ENCODE results near the gene ARL6IP1. TPM values are rescaled to one million over a fixed set of nuclear protein-coding genes. Genes with fewer than 3 reads are reported as not detected.

The ARL6IP1 gene
- total RNA-seq, 1 experiment from 2014 or later: 197 TPM

DNA sequence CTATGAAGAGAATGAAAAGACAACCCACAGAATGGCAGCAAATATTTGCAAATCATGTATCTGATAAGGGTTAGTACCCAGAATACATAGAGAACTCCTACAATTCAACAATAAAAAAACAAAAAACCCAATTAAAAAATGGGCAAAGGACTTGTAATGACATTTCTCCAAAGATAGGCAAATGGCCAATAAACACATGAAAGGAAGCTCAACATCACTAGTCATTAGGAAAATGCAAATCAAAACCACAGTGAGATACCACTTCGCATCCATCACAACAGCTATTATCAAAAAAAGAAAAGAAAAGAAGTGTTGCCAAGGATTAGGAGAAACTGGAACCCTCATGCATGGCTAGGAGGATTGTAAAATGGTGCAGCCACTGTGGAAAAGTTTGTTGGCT lies 45.1 kb upstream of the ARL6IP1 start:
- Histone ChIP-seq H3K79me2 (ENCODE audit: insufficient read depth, low read length) (no peaks in the 10 kb centered on the region), H3K27ac (ENCODE audit: insufficient read length, low read depth, low read length) (no peak overlapping the region), H3K23ac (ENCODE audit: insufficient read length, low read depth, low read length) (no peak overlapping the region), H3K56ac (ENCODE audit: insufficient read length, low read depth, low read length) (no peak overlapping the region), H2AK5ac (ENCODE audit: insufficient read length, low read length) (no peak overlapping the region), H2BK20ac (ENCODE audit: low read depth, low read length, poor library complexity, severe bottlenecking) (no peak overlapping the region), H3T11ph (ENCODE audit: low read length) (no peak overlapping the region), H3K18ac (ENCODE audit: insufficient read length, low read depth, low read length) (no peak overlapping the region), H3K4ac (ENCODE audit: low read depth, low read length) (no peak overlapping the region), H2BK15ac (ENCODE audit: low read depth, low read length) (no peak overlapping the region), H2BK5ac (ENCODE audit: insufficient read length, low read length) (no peak overlapping the region), H3K4me1 (ENCODE audit: insufficient read depth, low read length) (no peaks in the 10 kb centered on the region), H4K91ac (ENCODE audit: insufficient read length, low read depth, low read length) (no peak overlapping the region), H3K9me3 (ENCODE audit: control insufficient read depth, low read depth, low read length) (no peaks in the 10 kb centered on the region), H3K27me3 (ENCODE audit: insufficient read depth, low read length) (no peaks in the 10 kb centered on the region), H4K20me1 (ENCODE audit: control insufficient read depth, insufficient read depth, insufficient read length) (no peaks in the 10 kb centered on the region), H4K5ac (ENCODE audit: insufficient read length, low read depth, low read length) (no peak overlapping the region), H4K8ac (replicated peaks; ENCODE audit: insufficient read length, low read depth, low read length) (no peak overlapping the region), H2BK12ac (ENCODE audit: insufficient read length, low read depth, low read length) (no peak overlapping the region), H3K79me1 (ENCODE audit: insufficient read depth, low read depth, low read length, poor library complexity, severe bottlenecking) (no peaks in the 10 kb centered on the region), H2AFZ (ENCODE audit: low read length) (no peak overlapping the region), H3K9ac (ENCODE audit: extremely low read depth, insufficient read length, low read length) (no peak overlapping the region), H3K23me2 (ENCODE audit: insufficient read length, low read depth, low read length, poor library complexity, severe bottlenecking) (no peaks in the 10 kb centered on the region), H2BK120ac (ENCODE audit: low read depth, low read length, poor library complexity, severe bottlenecking) (no peak overlapping the region), H3K14ac (ENCODE audit: insufficient read depth, low read length) (no peak overlapping the region), H3K4me2 (ENCODE audit: insufficient read depth, insufficient read length, low read length) (no peak overlapping the region)
- Mint-ChIP-seq H3K36me3 (ENCODE audit: insufficient read depth in 1 of 3, low read depth in 3 of 3) (peaks cover 39 to 86% (median 85%) of the 10 kb centered on the region in 3 experiments; a peak in 6 of 7 replicates), H3K9me3 (no peaks in the 10 kb centered on the region), H3K27me3 (ENCODE audit: low read depth) (no peaks in the 10 kb centered on the region), H3K27ac (peak overlapping the region in 2 of 3 experiments; percentile 54 to 95; a peak in 4 of 7 replicates), H3K4me1 (peaks cover 15 to 18% of the 10 kb centered on the region in 2 experiments), H3K4me3 (peak overlapping the region in 1 of 2 experiments; percentile 17; a peak in 1 of 5 replicates)
- TF ChIP-seq, protein P1, sequence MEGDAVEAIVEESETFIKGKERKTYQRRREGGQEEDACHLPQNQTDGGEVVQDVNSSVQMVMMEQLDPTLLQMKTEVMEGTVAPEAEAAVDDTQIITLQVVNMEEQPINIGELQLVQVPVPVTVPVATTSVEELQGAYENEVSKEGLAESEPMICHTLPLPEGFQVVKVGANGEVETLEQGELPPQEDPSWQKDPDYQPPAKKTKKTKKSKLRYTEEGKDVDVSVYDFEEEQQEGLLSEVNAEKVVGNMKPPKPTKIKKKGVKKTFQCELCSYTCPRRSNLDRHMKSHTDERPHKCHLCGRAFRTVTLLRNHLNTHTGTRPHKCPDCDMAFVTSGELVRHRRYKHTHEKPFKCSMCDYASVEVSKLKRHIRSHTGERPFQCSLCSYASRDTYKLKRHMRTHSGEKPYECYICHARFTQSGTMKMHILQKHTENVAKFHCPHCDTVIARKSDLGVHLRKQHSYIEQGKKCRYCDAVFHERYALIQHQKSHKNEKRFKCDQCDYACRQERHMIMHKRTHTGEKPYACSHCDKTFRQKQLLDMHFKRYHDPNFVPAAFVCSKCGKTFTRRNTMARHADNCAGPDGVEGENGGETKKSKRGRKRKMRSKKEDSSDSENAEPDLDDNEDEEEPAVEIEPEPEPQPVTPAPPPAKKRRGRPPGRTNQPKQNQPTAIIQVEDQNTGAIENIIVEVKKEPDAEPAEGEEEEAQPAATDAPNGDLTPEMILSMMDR (conservative IDR thresholded peaks at IDR 0.05): no peak
- no peak for DNase-seq
- no CpG with 5 or more reads among the region's 1 CpG for WGBS (ENCODE audit: extremely low coverage, insufficient read length, low lambda C conversion rate)

Data from H9 (cell line).